Kidney (tissue), 14 donors: ENCODE results near the gene KREMEN1. TPM values are rescaled to one million over a fixed set of nuclear protein-coding genes. Genes with fewer than 3 reads are reported as not detected.

ENCODE experiments used
- DNase-seq, 5 donors: peaks; one replicate each; pipeline ENCODE4 v3.0.0-alpha.2; 2013 to 2020
- FAIRE-seq: peaks from 2 replicates; lab custom pipeline; 2012; peaks lifted over from hg19 to GRCh38; lab: Jason Lieb, UNC
- H3K27ac ChIP-seq, 2 donors: one replicate each; pipeline ENCODE4 v1.7.0; 2013; ENCODE audit warnings: low read depth in 2 of 2, low read length in 2 of 2, inconsistent platforms in 1 of 2
- H3K27me3 ChIP-seq: one replicate; pipeline ENCODE4 v1.7.1; 2013; ENCODE audit warnings: low read length, inconsistent platforms; ENCODE audit not compliant: control insufficient read depth, insufficient read depth
- H3K36me3 ChIP-seq, 3 donors: one replicate each; pipeline versions ENCODE4 v1.7.0 to v1.7.1; 2013; ENCODE audit warnings: low read length in 3 of 3, control low read depth in 1 of 3, inconsistent platforms in 1 of 3; ENCODE audit not compliant: insufficient read depth in 3 of 3, control insufficient read depth in 2 of 3
- H3K4me1 ChIP-seq, 3 donors: one replicate each; pipeline versions ENCODE4 v1.7.0 to v1.7.1; 2013; ENCODE audit warnings: low read length in 3 of 3, inconsistent platforms in 1 of 3, low read depth in 1 of 3; ENCODE audit not compliant: control insufficient read depth in 2 of 3, insufficient read depth in 2 of 3
- H3K4me3 ChIP-seq, 3 donors: one replicate each; pipeline versions ENCODE4 v1.7.0 to v1.8.1; 2013; ENCODE audit warnings: low read length in 3 of 3, control low read depth in 1 of 3, inconsistent platforms in 1 of 3
- H3K9ac ChIP-seq, 3 donors: one replicate each; pipeline versions ENCODE4 v1.7.0 to v1.7.1; 2013; ENCODE audit warnings: low read length in 3 of 3, control low read depth in 1 of 3, inconsistent platforms in 1 of 3
- H3K9me3 ChIP-seq, 3 donors: one replicate each; pipeline versions ENCODE4 v1.7.0 to v1.7.1; 2013; ENCODE audit warnings: low read length in 3 of 3, control low read depth in 1 of 3, inconsistent platforms in 1 of 3; ENCODE audit not compliant: control insufficient read depth in 2 of 3, insufficient read depth in 1 of 3
- intact Hi-C: fragments of 100-400 bp; cut with DNase I; formaldehyde crosslinking; loops from one replicate; pipeline ENCODE4 v1.11.1; 2022
- polyA plus RNA-seq: library from polyadenylated mRNA; stranded (reverse); fragments of 350-450 nt; fragmentation: Illumina TruSeq; extraction: RNeasy Lipid Tissue Mini Kit (QIAGEN cat#74804); gene quantifications from one replicate; pipeline ENCODE4 v1.2.3, GENCODE V29; 2014; ENCODE audit warnings: low read depth, low replicate concordance; ENCODE audit not compliant: insufficient read depth
- total RNA-seq: library from RNA; stranded (reverse); fragmentation: NEBNext Ultra II Directional; extraction: Animal tissue kit (Norgen Biotek cat#: 25700); gene quantifications from one replicate; pipeline ENCODE4 v1.2.1, GENCODE V29; 2021
- TF ChIP-seq, protein P1 (sequence below): IDR thresholded peaks from 3 replicates; pipeline ENCODE4 v1.5.1; 2012; ENCODE audit warnings: mild to moderate bottlenecking, moderate library complexity, borderline replicate concordance; ENCODE audit not compliant: insufficient read depth; ENCODE audit errors: extremely low read depth
- donor health status: control.
- donor health status: control.
- donor health status: control.
- donor health status: control.
- donor health status: control.
- donor health status: DM: yes; HTN: yes; CAD: no.
- donor health status: Normal renal cell carcinoma (clear cell type).

Gene KREMEN1
- total and polyA plus RNA-seq, 2 donors from 2014 or later = 9.3 to 16.2 TPM

DNA sequence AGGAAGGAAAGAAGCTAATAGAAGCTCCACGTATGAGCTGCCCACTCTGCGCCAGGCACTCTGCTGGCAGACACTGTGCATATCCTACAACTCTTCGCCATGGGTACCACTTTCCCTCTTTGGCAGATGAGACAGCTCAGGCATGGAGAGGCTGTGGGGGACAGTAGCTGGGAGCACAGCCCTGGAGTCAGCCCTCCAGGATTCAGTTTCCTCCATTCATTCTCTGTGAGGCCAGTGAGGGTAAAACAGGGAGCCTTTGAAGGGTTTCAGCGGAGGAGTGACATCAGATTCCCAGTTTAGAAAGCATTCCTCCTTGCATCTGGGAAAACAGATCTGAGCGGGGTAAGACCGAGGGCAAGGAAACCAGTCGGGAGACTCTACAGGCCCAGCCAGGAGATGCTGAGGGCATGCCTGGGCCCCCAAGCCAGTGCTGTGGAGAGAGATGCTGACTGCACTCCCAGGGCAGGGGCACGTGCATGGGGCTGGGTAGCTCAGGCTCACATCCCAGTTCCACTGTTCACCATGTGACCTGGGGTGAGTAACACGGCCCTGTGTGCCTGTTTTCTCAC is 74.6 kb downstream of the KREMEN1 start:
- peak; percentile 22 to 87 (median 66) for DNase-seq

GRCh38 chr22:29148036-29148435 is 75.2 kb downstream of the KREMEN1 start:
- Histone ChIP-seq H3K27me3 (no peaks in the 10 kb centered on the region), H3K4me3 (no peak overlapping the region), H3K27ac (no peak overlapping the region), H3K9me3 (no peaks in the 10 kb centered on the region), H3K4me1 (peaks cover 2 to 7% (median 5%) of the 10 kb centered on the region in 3 donors), H3K36me3 (peaks cover 0 to 6% (median 2%) of the 10 kb centered on the region in 3 donors), H3K9ac (no peak overlapping the region)
- FAIRE-seq (no peak), DNase-seq (peak in 2 of 5 donors; percentile 30 to 35)
- intact Hi-C loops = no loop called here
- TF ChIP-seq, protein P1, sequence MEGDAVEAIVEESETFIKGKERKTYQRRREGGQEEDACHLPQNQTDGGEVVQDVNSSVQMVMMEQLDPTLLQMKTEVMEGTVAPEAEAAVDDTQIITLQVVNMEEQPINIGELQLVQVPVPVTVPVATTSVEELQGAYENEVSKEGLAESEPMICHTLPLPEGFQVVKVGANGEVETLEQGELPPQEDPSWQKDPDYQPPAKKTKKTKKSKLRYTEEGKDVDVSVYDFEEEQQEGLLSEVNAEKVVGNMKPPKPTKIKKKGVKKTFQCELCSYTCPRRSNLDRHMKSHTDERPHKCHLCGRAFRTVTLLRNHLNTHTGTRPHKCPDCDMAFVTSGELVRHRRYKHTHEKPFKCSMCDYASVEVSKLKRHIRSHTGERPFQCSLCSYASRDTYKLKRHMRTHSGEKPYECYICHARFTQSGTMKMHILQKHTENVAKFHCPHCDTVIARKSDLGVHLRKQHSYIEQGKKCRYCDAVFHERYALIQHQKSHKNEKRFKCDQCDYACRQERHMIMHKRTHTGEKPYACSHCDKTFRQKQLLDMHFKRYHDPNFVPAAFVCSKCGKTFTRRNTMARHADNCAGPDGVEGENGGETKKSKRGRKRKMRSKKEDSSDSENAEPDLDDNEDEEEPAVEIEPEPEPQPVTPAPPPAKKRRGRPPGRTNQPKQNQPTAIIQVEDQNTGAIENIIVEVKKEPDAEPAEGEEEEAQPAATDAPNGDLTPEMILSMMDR = no peak

More for the DNA sequence above, 74.6 kb downstream of the KREMEN1 start:
- H3K9me3 ChIP-seq = no peaks in the 10 kb centered on the region
- intact Hi-C loops = no loop called here
- TF ChIP-seq, protein P1 = no peak
- FAIRE-seq = no peak
- no peak overlapping the region for H3K9ac ChIP-seq
- H3K27ac ChIP-seq = no peak overlapping the region
- peaks cover 0 to 9% (median 2%) of the 10 kb centered on the region in 3 donors for H3K36me3 ChIP-seq
- H3K4me3 ChIP-seq = no peak overlapping the region
- H3K4me1 ChIP-seq = peaks cover 2 to 7% (median 5%) of the 10 kb centered on the region in 3 donors
- no peaks in the 10 kb centered on the region for H3K27me3 ChIP-seq

- no peak overlapping the region for H3K27ac ChIP-seq
- intact Hi-C loops = no loop called here
- no peak overlapping the region for H3K9ac ChIP-seq
- H3K4me1 ChIP-seq = peaks cover 2 to 7% (median 5%) of the 10 kb centered on the region in 3 donors
- H3K36me3 ChIP-seq = peaks cover 0 to 4% (median 2%) of the 10 kb centered on the region in 3 donors
- H3K27me3 ChIP-seq = no peaks in the 10 kb centered on the region
- no peaks in the 10 kb centered on the region for H3K9me3 ChIP-seq
- TF ChIP-seq, protein P1 = no peak
- no peak overlapping the region for H3K4me3 ChIP-seq
- DNase-seq = peak in 1 of 5 donors; percentile 18
- FAIRE-seq = no peak
Measured at GRCh38 chr22:29148826-29149225, 76.0 kb downstream of the KREMEN1 start.
